Breast epithelium (tissue), 4 donors: ENCODE measurements around the gene IARS2. TPM values are rescaled to one million over a fixed set of nuclear protein-coding genes. Genes with fewer than 3 reads are reported as not detected.
"Not testable (repeated sequence)": the region's sequence is repeated elsewhere in the genome, so short reads cannot be mapped to it uniquely, and the experiment has no call there.

ENCODE experiments used
- DNase-seq, 2 donors: peaks; one replicate each; pipeline ENCODE4 v3.0.0-alpha.2; 2019; ENCODE audit warnings: low spot score in 2 of 2
- H3K27ac ChIP-seq, 2 donors: fragments of 200-600 bp; sonication (generic) in 1 of 2; one replicate each; pipeline ENCODE4 v1.5.1; 2016 to 2019; ENCODE audit warnings: mild to moderate bottlenecking in 1 of 2
- H3K27me3 ChIP-seq, 2 donors: fragments of 200-600 bp; sonication (generic) in 1 of 2; one replicate each; pipeline versions ENCODE4 v1.5.1 to v1.6.0; 2017 to 2019; ENCODE audit warnings: control low read depth in 1 of 2, mild to moderate bottlenecking in 1 of 2
- H3K36me3 ChIP-seq: fragments of 200-600 bp; one replicate; pipeline ENCODE4 v1.5.1; 2019
- H3K4me1 ChIP-seq, 2 donors: fragments of 200-600 bp; sonication (generic); one replicate each; pipeline ENCODE4 v1.5.1; 2016 to 2019; ENCODE audit warnings: control low read depth in 1 of 2
- H3K4me3 ChIP-seq, 3 donors: fragments of 200-600 bp; sonication (generic); 1 replicate in 2 of 3; 2 replicates in 1 of 3; pipeline ENCODE4 v1.5.1; 2016 to 2019; ENCODE audit warnings: mild to moderate bottlenecking in 3 of 3, moderate library complexity in 2 of 3
- H3K9me3 ChIP-seq, 2 donors: fragments of 200-600 bp; sonication (generic) in 1 of 2; one replicate each; pipeline ENCODE4 v1.5.1; 2016 to 2019; ENCODE audit warnings: control low read depth in 1 of 2
- CTCF ChIP-seq, 3 donors: fragments of 450-650 bp; IDR thresholded peaks; one replicate each; pipeline ENCODE4 v1.5.1; 2016 to 2017; ENCODE audit warnings: antibody characterized with exemption in 3 of 3, mild to moderate bottlenecking in 3 of 3, moderate library complexity in 3 of 3
- POLR2A ChIP-seq: fragments of 450-650 bp; IDR thresholded peaks from one replicate; pipeline ENCODE4 v1.6.1; 2016; ENCODE audit warnings: antibody characterized with exemption, mild to moderate bottlenecking, moderate library complexity
- POLR2AphosphoS5 ChIP-seq, 3 donors: sonication (generic); formaldehyde crosslinking; IDR thresholded peaks; one replicate each; pipeline ENCODE4 v1.6.1; 2017; ENCODE audit warnings: antibody characterized with exemption in 3 of 3
- intact Hi-C: fragments of 100-400 bp; cut with DNase I; formaldehyde crosslinking; loops from one replicate; pipeline ENCODE4 v1.15.1; 2023; ENCODE audit warnings: low total_unique reads
- total RNA-seq, 3 donors: library from RNA; depleted of rRNA; stranded (reverse); fragments of >200 nt; gene quantifications; one replicate each; pipeline ENCODE4 v1.1.0, GENCODE V29; 2016

Gene IARS2
- total RNA-seq, 3 donors from 2014 or later = 57.7 to 84.0 (median 66.2) TPM

GRCh38 chr1:220099826-220100225 is 5.9 kb downstream of the IARS2 start:
- peaks cover 0 to 10% of the 10 kb centered on the region in 2 donors for H3K4me1 ChIP-seq
- no peak overlapping the region for H3K27ac ChIP-seq
- no peaks in the 10 kb centered on the region for H3K27me3 ChIP-seq
- intact Hi-C loops = no loop called here
- no peak for TF ChIP-seq POLR2A
- no peak for TF ChIP-seq POLR2AphosphoS5 (IDR thresholded peaks at IDR 0.05)
- TF ChIP-seq CTCF (IDR thresholded peaks at IDR 0.05) = no peak
- H3K36me3 ChIP-seq = peaks cover 4% of the 10 kb centered on the region
- DNase-seq = no peak
- H3K4me3 ChIP-seq = no peak overlapping the region
- no peaks in the 10 kb centered on the region for H3K9me3 ChIP-seq

GRCh38 chr1:220110473-220110872 is 16.5 kb downstream of the IARS2 start:
- H3K4me1 ChIP-seq, intact Hi-C loops, H3K4me3 ChIP-seq, H3K9me3 ChIP-seq, DNase-seq, H3K27me3 ChIP-seq, H3K27ac ChIP-seq, H3K36me3 ChIP-seq: not testable (repeated sequence)

GRCh38 chr1:220112600-220112999 is 18.7 kb downstream of the IARS2 start:
- DNase-seq, H3K4me1 ChIP-seq, H3K27ac ChIP-seq, intact Hi-C loops, H3K27me3 ChIP-seq, H3K9me3 ChIP-seq, H3K4me3 ChIP-seq, H3K36me3 ChIP-seq: not testable (repeated sequence)

- H3K4me1 ChIP-seq = no peaks in the 10 kb centered on the region
- intact Hi-C loops = no loop called here
- DNase-seq = no peak
- TF ChIP-seq POLR2AphosphoS5 (IDR thresholded peaks at IDR 0.05) (no peak), CTCF (IDR thresholded peaks at IDR 0.05) (peak in 1 of 3 donors; percentile 22)
- H3K36me3 ChIP-seq = peaks cover 9% of the 10 kb centered on the region
- H3K27ac ChIP-seq = no peak overlapping the region
- no peak overlapping the region for H3K4me3 ChIP-seq
- H3K27me3 ChIP-seq = no peaks in the 10 kb centered on the region
- H3K9me3 ChIP-seq = no peaks in the 10 kb centered on the region
Measured at GRCh38 chr1:220113136-220113695, 19.3 kb downstream of the IARS2 start.

GRCh38 chr1:220119043-220119512 is 25.1 kb downstream of the IARS2 start:
- H3K36me3 ChIP-seq = peaks cover 9% of the 10 kb centered on the region
- H3K4me3 ChIP-seq = no peak overlapping the region
- no peaks in the 10 kb centered on the region for H3K27me3 ChIP-seq
- H3K9me3 ChIP-seq = no peaks in the 10 kb centered on the region
- no peak for DNase-seq
- no peak for TF ChIP-seq POLR2AphosphoS5 (IDR thresholded peaks at IDR 0.05)
- TF ChIP-seq CTCF (IDR thresholded peaks at IDR 0.05) = no peak
- TF ChIP-seq POLR2A = no peak
- no peaks in the 10 kb centered on the region for H3K4me1 ChIP-seq
- intact Hi-C loops = no loop called here
- H3K27ac ChIP-seq = no peak overlapping the region

- Histone ChIP-seq H3K27me3 (no peaks in the 10 kb centered on the region), H3K36me3 (no peaks in the 10 kb centered on the region), H3K9me3 (no peaks in the 10 kb centered on the region), H3K27ac (no peak overlapping the region), H3K4me1 (no peaks in the 10 kb centered on the region), H3K4me3 (no peak overlapping the region)
- intact Hi-C loops = no loop called here
- DNase-seq = no peak
- TF ChIP-seq CTCF (IDR thresholded peaks at IDR 0.05) (no peak), POLR2AphosphoS5 (IDR thresholded peaks at IDR 0.05) (no peak), POLR2A (no peak)
Measured at GRCh38 chr1:220121791-220122530, 28.0 kb downstream of the IARS2 start.
